SK-N-SH (cell line): ENCODE measurements around the gene RASL12.

Source experiments
- FOSL2 ChIP-seq: IDR thresholded peaks from 2 replicates; pipeline ENCODE4 v1.4.0; 2012; ENCODE audit warnings: low read depth, mild to moderate bottlenecking, moderate library complexity, borderline replicate concordance
- RAD21 ChIP-seq: IDR thresholded peaks from 2 replicates; pipeline ENCODE4 v1.6.1; 2012; ENCODE audit warnings: mild to moderate bottlenecking, low read length
- RCOR1 ChIP-seq: fragments of 150-350 bp; IDR thresholded peaks from 2 replicates; pipeline ENCODE4 v1.6.1; 2017; ENCODE audit warnings: antibody characterized with exemption, low read length
- SIN3A ChIP-seq: IDR thresholded peaks from 2 replicates; pipeline ENCODE4 v1.6.1; 2012; ENCODE audit warnings: low read depth, mild to moderate bottlenecking, low read length, moderate library complexity, borderline replicate concordance
- TF ChIP-seq, protein P1 (sequence below): IDR thresholded peaks from 2 replicates; pipeline ENCODE4 v1.4.0; 2012; ENCODE audit warnings: low read depth, borderline replicate concordance
- TF ChIP-seq, protein P2 (sequence below): IDR thresholded peaks from 2 replicates; pipeline ENCODE4 v1.4.0; 2012; ENCODE audit warnings: low read depth
- TF ChIP-seq, protein P3 (sequence below): fragments of 200-600 bp; sonication (generic); IDR thresholded peaks from 2 replicates; pipeline ENCODE4 v1.6.1; 2017; ENCODE audit warnings: antibody characterized with exemption, mild to moderate bottlenecking, moderate library complexity
- TF ChIP-seq, protein P4 (sequence below): IDR thresholded peaks from 2 replicates; pipeline ENCODE4; 2012

DNA sequence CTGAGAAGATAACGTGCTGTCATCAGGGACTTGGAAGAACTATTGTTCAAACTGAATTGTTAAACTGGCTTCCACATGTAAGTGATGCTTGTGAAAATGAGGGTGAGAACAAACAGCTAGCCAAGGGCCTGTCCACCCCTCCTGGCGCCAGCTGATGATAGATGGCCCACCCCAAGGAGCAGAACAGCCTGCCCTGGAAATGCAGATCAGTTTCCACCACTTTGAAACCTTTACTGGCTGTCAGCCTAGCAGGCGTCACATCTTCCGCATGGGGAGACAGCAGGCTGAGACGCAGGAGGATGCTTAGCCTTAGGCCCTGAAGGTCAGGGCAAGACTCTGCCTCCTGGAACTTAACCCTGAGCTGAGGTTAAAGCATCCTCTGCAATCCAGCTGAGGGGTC, 29.0 kb downstream of the RASL12 start:
- TF ChIP-seq RAD21 (no peak), SIN3A (no peak), RCOR1 (no peak), FOSL2 (no peak)
- TF ChIP-seq, protein P1, sequence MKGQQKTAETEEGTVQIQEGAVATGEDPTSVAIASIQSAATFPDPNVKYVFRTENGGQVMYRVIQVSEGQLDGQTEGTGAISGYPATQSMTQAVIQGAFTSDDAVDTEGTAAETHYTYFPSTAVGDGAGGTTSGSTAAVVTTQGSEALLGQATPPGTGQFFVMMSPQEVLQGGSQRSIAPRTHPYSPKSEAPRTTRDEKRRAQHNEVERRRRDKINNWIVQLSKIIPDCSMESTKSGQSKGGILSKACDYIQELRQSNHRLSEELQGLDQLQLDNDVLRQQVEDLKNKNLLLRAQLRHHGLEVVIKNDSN = no peak
- TF ChIP-seq, protein P2, sequence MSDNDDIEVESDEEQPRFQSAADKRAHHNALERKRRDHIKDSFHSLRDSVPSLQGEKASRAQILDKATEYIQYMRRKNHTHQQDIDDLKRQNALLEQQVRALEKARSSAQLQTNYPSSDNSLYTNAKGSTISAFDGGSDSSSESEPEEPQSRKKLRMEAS = no peak
- TF ChIP-seq, protein P3, sequence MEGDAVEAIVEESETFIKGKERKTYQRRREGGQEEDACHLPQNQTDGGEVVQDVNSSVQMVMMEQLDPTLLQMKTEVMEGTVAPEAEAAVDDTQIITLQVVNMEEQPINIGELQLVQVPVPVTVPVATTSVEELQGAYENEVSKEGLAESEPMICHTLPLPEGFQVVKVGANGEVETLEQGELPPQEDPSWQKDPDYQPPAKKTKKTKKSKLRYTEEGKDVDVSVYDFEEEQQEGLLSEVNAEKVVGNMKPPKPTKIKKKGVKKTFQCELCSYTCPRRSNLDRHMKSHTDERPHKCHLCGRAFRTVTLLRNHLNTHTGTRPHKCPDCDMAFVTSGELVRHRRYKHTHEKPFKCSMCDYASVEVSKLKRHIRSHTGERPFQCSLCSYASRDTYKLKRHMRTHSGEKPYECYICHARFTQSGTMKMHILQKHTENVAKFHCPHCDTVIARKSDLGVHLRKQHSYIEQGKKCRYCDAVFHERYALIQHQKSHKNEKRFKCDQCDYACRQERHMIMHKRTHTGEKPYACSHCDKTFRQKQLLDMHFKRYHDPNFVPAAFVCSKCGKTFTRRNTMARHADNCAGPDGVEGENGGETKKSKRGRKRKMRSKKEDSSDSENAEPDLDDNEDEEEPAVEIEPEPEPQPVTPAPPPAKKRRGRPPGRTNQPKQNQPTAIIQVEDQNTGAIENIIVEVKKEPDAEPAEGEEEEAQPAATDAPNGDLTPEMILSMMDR = no peak
- TF ChIP-seq, protein P4, sequence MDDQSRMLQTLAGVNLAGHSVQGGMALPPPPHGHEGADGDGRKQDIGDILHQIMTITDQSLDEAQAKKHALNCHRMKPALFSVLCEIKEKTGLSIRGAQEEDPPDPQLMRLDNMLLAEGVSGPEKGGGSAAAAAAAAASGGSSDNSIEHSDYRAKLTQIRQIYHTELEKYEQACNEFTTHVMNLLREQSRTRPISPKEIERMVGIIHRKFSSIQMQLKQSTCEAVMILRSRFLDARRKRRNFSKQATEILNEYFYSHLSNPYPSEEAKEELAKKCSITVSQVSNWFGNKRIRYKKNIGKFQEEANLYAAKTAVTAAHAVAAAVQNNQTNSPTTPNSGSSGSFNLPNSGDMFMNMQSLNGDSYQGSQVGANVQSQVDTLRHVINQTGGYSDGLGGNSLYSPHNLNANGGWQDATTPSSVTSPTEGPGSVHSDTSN = no peak
